Measurements from ENCODE around the gene POLD3. TPM values are rescaled to one million over a fixed set of nuclear protein-coding genes. Genes with fewer than 3 reads are reported as not detected.

Gene POLD3
- total and polyA plus RNA-seq, 10 of the 15 experiments (the other 5 are each of a cell fraction or from before 2014, with no cell fraction given) = 23.8 to 63.7 (median 38.7) TPM

- TF ChIP-seq CTCF (IDR thresholded peaks at IDR 0.05 in 2 of 3, conservative IDR thresholded peaks at IDR 0.05 in 1 of 3; ENCODE audit: control insufficient read depth in 2 of 3, extremely low read depth in 1 of 3, insufficient read depth in 1 of 3, low read depth in 3 of 3, low read length in 3 of 3) = no peak
- no peak for TF ChIP-seq ZSCAN29 (IDR thresholded peaks at IDR 0.05)
- TF ChIP-seq STAT3 (IDR thresholded peaks at IDR 0.05; ENCODE audit: low read depth, low read length) = no peak
- no peak for TF ChIP-seq IKZF1 (conservative IDR thresholded peaks at IDR 0.05)
- no peak for TF ChIP-seq PML (IDR thresholded peaks at IDR 0.05; ENCODE audit: low read length)
- no peak for TF ChIP-seq DPF2 (IDR thresholded peaks at IDR 0.05)
- TF ChIP-seq FOXK2 (IDR thresholded peaks at IDR 0.05) = no peak
- TF ChIP-seq SREBF2 (IDR thresholded peaks at IDR 0.05; ENCODE audit: low read length) = no peak
These were observed 49.5 kb downstream of the POLD3 start (continued) for GRCh38 chr11:74641905-74642304.

- in situ Hi-C loops (cut with MboI) (no loop called here), intact Hi-C loops (cut with micrococcal nuclease; ENCODE audit: unreplicated experiment) (no loop called here)
- H3K4me2 ChIP-seq (ENCODE audit: control insufficient read depth, insufficient read depth) = no peak overlapping the region
- DNase-seq (ENCODE audit: low read depth, low spot score) (no peak), FAIRE-seq (no peak), ATAC-seq (no peak)
- no peak overlapping the region for H3K9ac ChIP-seq (ENCODE audit: control insufficient read depth, insufficient read depth, low read length)
- ChIA-PET SMC1A (ENCODE audit: uncharacterized antibody, unreplicated experiment) (no interaction called here), CTCF (interaction anchor here (0.7 kb wide), 1 partner anchor 13 kb away, joined by 3 read pairs; no protein-coding TSS in a partner anchor), POLR2A (no interaction called here), RAD21 (ENCODE audit: unreplicated experiment) (no interaction called here)
- no peak overlapping the region for H2AFZ ChIP-seq (ENCODE audit: control insufficient read depth, low read depth, low read length)
- peaks cover 0 to 14% of the 10 kb centered on the region in 2 experiments; a peak in 3 of 4 replicates for H3K36me3 ChIP-seq (ENCODE audit: control insufficient read depth in 2 of 2, insufficient read depth in 2 of 2, low read length in 1 of 2)
- 98% methylated on average over 5 of the region's 5 CpGs for WGBS (ENCODE audit: insufficient coverage, insufficient replicate concordance, low lambda C conversion rate, missing lambda C conversion rate)
- H3K4me1 ChIP-seq (ENCODE audit: control insufficient read depth, insufficient read depth, low read length) = no peaks in the 10 kb centered on the region
- BruUV-seq (replicated peaks) = no TSS peak
- H3K27ac ChIP-seq (ENCODE audit: control insufficient read depth, insufficient read depth) = no peak overlapping the region
- H4K20me1 ChIP-seq (ENCODE audit: control insufficient read depth, insufficient read depth) = no peaks in the 10 kb centered on the region
- no peaks in the 10 kb centered on the region for H3K9me3 ChIP-seq (replicated peaks; ENCODE audit: control insufficient read depth, insufficient read depth, low read length)
- H3K4me3 ChIP-seq = no peak overlapping the region
- H3K79me2 ChIP-seq (ENCODE audit: control insufficient read depth, insufficient read depth, low read length) = no peaks in the 10 kb centered on the region
- H3K27me3 ChIP-seq (replicated peaks in 1 of 2; ENCODE audit: control insufficient read depth in 2 of 2, insufficient read depth in 2 of 2, low read length in 1 of 2) = no peaks in the 10 kb centered on the region
- TF ChIP-seq ATF2 (IDR thresholded peaks at IDR 0.05; ENCODE audit: low read length) (no peak), WRNIP1 (IDR thresholded peaks at IDR 0.05; ENCODE audit: borderline replicate concordance, low read depth, low read length) (no peak), SKIL (IDR thresholded peaks at IDR 0.05; ENCODE audit: low read depth, poor library complexity, severe bottlenecking) (no peak), ZNF622 (IDR thresholded peaks at IDR 0.05) (no peak), ETV6 (conservative IDR thresholded peaks at IDR 0.05 in 1 of 2, IDR thresholded peaks at IDR 0.05 in 1 of 2; ENCODE audit: borderline replicate concordance in 1 of 2, low read depth in 1 of 2) (no peak), GATAD2B (conservative IDR thresholded peaks at IDR 0.05; ENCODE audit: low read depth) (no peak), TARDBP (IDR thresholded peaks at IDR 0.05; ENCODE audit: borderline replicate concordance) (no peak), BCL11A (IDR thresholded peaks at IDR 0.05; ENCODE audit: low read depth, low read length) (no peak), SREBF1 (IDR thresholded peaks at IDR 0.05; ENCODE audit: low read length) (no peak), IRF5 (IDR thresholded peaks at IDR 0.05; ENCODE audit: borderline replicate concordance) (no peak), BMI1 (IDR thresholded peaks at IDR 0.05; ENCODE audit: borderline replicate concordance) (no peak), LARP7 (IDR thresholded peaks at IDR 0.05) (no peak)
These were observed 50.5 kb downstream of the POLD3 start for GRCh38 chr11:74642912-74643311.
